Lower leg skin (tissue), 4 donors: ENCODE measurements around the gene BRD9. TPM values are rescaled to one million over a fixed set of nuclear protein-coding genes. Genes with fewer than 3 reads are reported as not detected.

Source experiments
- DNase-seq, 2 donors: peaks; one replicate each; pipeline ENCODE4 v3.0.0-alpha.2; 2019; ENCODE audit warnings: low spot score in 2 of 2
- H3K4me3 ChIP-seq: fragments of 200-600 bp; sonication (generic); 2 replicates; pipeline ENCODE4 v1.5.1; 2017; ENCODE audit warnings: mild to moderate bottlenecking, low read depth; ENCODE audit not compliant: poor library complexity, severe bottlenecking
- CTCF ChIP-seq, 3 donors: fragments of 450-650 bp; IDR thresholded peaks; one replicate each; pipeline ENCODE4 v1.5.1; 2016; ENCODE audit warnings: antibody characterized with exemption in 3 of 3, mild to moderate bottlenecking in 3 of 3, moderate library complexity in 2 of 3
- POLR2A ChIP-seq, 2 donors: fragments of 450-650 bp; IDR thresholded peaks; one replicate each; pipeline ENCODE4 v1.6.1; 2016 to 2017; ENCODE audit warnings: antibody characterized with exemption in 2 of 2, mild to moderate bottlenecking in 1 of 2, moderate library complexity in 1 of 2
- WGBS, 2 donors: methylation state at CpG; one replicate each; pipeline ENCODE4 v1.1.5; 2018; 5-methylcytosine and 5-hydroxymethylcytosine counted together
- intact Hi-C: fragments of 100-400 bp; cut with DNase I; formaldehyde crosslinking; loops from one replicate; pipeline ENCODE4 v1.15.0; 2023; ENCODE audit warnings: low total_unique reads
- total RNA-seq, 4 donors: library from RNA; depleted of rRNA; stranded (reverse); fragments of >200 nt; gene quantifications; one replicate each; pipeline ENCODE4 v1.1.0, GENCODE V29; 2016

BRD9 gene
- total RNA-seq, 4 donors from 2014 or later = 27.5 to 49.6 (median 28.6) TPM

DNA sequence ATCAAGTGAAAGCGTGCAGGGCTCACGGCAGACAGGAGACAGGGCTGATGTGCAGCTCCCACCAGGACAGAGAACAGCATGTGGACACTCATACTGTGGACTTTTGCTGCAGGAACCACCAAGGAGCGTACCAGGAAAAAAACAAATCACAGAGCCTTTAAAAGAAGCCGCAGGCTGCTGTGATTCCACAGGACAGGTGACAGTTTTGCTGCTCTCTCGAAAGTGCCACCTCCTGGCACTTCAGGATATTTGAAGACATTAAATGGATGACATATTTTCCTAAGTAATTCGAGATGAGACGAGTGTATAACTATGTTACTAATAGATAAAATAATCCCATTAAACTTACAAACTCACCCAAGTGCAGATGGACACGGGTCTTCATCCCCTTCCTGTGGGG lies 71.1 kb downstream of the BRD9 start:
- no peak for DNase-seq
- intact Hi-C loops = no loop called here
- TF ChIP-seq POLR2A (IDR thresholded peaks at IDR 0.05) (no peak), CTCF (IDR thresholded peaks at IDR 0.05) (no peak)
- no peak overlapping the region for H3K4me3 ChIP-seq
- 87 to 90% methylated on average over 8 of the region's 8 CpGs for WGBS, 2 donors

DNA sequence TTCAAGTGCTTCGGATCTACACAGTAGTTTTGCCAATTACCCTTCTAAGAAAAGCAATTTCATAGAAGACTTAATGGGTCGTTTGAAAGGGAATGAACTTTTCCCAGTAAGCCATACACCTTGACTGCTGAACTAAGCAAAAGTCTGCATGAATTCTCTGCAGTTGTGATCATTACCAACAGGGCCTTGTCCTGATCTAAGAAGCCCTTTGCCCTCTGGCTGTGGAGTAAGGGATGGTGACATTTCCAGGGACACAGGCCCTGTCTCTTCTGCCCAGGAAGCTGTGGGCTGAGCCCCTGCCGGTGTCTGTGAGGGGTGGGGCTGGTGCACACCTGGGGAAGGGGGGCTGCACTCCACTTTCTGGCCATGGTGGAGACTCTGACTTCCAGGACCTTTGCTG lies 72.4 kb downstream of the BRD9 start:
- WGBS, 2 donors = 75 to 83% methylated on average over 3 of the region's 3 CpGs
- TF ChIP-seq CTCF (IDR thresholded peaks at IDR 0.05) = no peak
- no peak for TF ChIP-seq POLR2A (IDR thresholded peaks at IDR 0.05)
- H3K4me3 ChIP-seq = no peak overlapping the region
- DNase-seq = no peak
- intact Hi-C loops = no loop called here

- 86 to 92% methylated on average over 3 of the region's 3 CpGs for WGBS, 2 donors
- intact Hi-C loops = no loop called here
- no peak for TF ChIP-seq CTCF (IDR thresholded peaks at IDR 0.05)
- no peak for TF ChIP-seq POLR2A (IDR thresholded peaks at IDR 0.05)
- no peak for DNase-seq
- no peak overlapping the region for H3K4me3 ChIP-seq
These were observed 73.5 kb downstream of the BRD9 start for GRCh38 chr5:819078-819477.

GRCh38 chr5:816176-816575 lies 76.4 kb downstream of the BRD9 start:
- DNase-seq = no peak
- 95 to 96% methylated on average over 15 of the region's 15 CpGs for WGBS, 2 donors
- TF ChIP-seq POLR2A (IDR thresholded peaks at IDR 0.05) (no peak), CTCF (IDR thresholded peaks at IDR 0.05) (no peak)
- intact Hi-C loops = no loop called here
- H3K4me3 ChIP-seq = no peak overlapping the region

- intact Hi-C loops = no loop called here
- no peak for DNase-seq
- WGBS, 2 donors = 88 to 91% methylated on average over 3 of the region's 3 CpGs
- TF ChIP-seq CTCF (IDR thresholded peaks at IDR 0.05) = no peak
- no peak overlapping the region for H3K4me3 ChIP-seq
These were observed 77.2 kb downstream of the BRD9 start for GRCh38 chr5:815449-815848.

Other genes starting within 250 kb of the BRD9 start
- 10 to 100 TPM in 2 of 4 donors, 1 to 10 TPM in 2; 7.4 to 17.3 (median 10.4) TPM for gene TPPP, start 199.4 kb downstream of the BRD9 start, total RNA-seq
- 10 to 100 TPM in 1 of 4 donors, 1 to 10 TPM in 3; 2.5 to 19.0 (median 4.7) TPM for gene ZDHHC11B, start 108.1 kb downstream of the BRD9 start, total RNA-seq
- gene ZDHHC11, start 41.8 kb downstream of the BRD9 start, total RNA-seq = 10 to 100 TPM in 2 of 4 donors, 1 to 10 TPM in 2; 3.4 to 23.5 (median 7.1) TPM
- gene TRIP13, start 83 bp upstream of the BRD9 start, total RNA-seq = 1 to 10 TPM in 3 of 4 donors, under 1 TPM in 1; 0.53 to 3.0 (median 1.6) TPM
- 1 to 10 TPM; 2.7 to 9.4 (median 3.5) TPM for gene NKD2, start 116.0 kb upstream of the BRD9 start, total RNA-seq
- 10 to 100 TPM; 10.6 to 32.2 (median 18.1) TPM for gene SLC12A7, start 219.3 kb upstream of the BRD9 start, total RNA-seq